SIG-M5 (cell line): ENCODE results near the gene OPCML.
"Not testable (repeated sequence)": the region's sequence is repeated elsewhere in the genome, so short reads cannot be mapped to it uniquely, and the experiment has no call there.

ENCODE experiments used
- DNase-seq: peaks from one replicate; lab custom pipeline; 2025; lab: John Stamatoyannopoulos, UW

Gene OPCML

DNA sequence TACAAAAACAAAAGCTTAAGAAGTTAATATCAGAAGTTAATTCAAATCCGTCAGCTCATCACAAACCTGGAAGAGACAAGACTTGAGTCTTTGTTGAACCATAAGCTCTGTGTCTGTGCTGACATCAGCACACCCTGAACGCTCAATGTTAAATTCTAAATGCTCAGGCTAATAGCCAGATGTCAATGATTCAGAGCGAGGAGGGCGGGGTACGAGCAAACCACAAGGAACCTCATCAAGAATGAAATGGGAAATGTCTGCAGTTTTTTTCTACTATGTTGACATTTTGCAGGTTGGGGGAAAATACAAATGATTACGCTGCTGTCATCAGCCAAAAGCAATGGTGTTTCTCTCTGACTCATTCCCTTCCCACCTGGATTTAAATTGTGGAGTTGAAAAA lies 1104.7 kb downstream of the OPCML start:
- no peak for DNase-seq

DNA sequence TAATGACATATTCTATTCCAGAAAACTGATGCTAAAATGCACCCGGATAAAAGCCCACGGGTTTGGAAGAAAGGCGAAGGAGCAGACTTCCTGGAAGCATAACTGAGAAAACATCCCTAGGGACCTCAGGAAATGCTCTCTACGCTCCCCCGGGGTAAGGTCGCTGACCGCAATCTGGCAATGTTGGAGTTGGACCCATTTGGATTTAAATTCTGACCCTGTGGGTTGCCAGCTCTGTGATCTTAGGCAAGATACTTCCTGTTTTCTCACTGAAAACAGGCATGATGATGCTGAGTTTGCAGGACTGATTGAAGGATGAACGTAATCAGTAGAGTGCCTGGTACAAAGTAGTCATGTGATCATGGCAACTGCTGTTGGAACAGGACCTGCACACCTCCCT lies 1107.9 kb downstream of the OPCML start:
- no peak for DNase-seq

DNA sequence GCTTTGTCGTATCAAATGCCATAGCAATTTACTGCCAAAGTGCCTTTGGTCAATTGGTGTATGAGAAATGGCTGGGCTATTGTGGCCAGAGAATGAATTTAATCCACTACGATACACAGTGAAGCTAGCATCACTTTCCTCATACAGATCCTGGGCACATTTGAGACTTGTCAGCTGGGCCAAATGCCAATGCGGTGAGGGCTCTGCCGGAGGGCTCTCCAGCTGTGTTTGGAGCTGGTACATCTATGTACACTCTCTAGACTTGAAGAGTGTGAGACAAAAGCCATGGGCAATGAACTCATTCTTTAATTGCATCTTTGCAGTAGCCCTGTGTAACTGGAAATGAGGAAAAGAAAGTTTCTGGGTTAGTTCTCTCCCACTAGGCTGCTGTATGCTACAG lies 1109.0 kb downstream of the OPCML start:
- DNase-seq: no peak

DNA sequence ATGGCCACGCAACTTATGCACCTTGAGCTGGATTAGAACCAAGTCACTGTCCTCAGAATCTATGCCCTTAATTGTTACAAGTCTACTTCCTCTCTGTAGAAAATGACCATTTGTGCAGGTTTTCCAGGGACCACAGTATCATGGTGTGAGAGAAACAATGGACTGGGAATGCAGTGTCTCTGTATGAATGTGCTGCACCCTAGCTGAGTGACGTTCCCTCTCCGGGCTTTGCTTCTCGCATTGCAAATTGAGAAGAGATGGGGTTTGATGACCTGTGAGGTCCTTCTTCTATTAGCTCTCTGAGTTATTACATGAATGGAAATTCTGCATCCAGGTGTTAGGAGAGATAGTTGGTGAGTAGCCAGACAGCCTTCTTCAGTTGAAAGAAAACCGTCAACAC lies 1109.6 kb downstream of the OPCML start:
- no peak for DNase-seq

DNA sequence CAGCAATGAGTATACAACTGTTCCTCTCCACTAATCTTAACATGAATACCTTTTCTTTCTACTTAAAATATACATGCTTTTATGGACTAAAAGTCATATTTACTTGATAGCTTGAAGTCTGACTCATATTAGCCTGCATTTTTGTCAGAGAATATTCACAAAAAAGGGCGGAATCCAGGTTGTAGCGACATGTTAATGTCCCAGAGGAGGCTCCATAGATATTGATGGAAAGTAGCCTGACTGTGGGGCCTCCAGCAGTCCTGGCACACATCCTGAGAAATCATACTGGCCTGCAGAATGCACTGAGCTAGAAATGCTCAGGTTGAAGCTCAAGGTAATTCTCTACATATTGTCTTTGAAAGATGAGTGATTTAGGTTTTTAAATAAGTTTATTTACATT lies 1110.7 kb downstream of the OPCML start:
- DNase-seq: no peak

DNA sequence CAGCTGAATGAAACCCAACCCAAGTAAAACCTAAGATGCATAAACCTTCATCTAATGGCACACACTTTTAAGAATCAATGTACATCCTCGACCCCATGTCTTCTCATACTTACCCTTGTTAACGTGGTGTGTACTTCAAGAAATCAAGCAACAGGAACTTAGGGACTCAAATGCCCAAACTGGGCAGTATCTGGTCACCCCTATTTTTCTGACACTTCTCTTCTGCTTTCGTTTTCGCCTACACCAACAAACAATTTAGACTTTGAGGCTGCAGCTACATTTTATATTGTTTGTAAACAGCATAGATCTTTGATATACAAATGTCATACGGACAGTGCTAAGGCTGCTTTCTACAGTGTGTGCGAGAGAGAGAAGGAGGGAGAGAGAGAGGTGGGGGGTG lies 1117.8 kb downstream of the OPCML start:
- DNase-seq: no peak

DNA sequence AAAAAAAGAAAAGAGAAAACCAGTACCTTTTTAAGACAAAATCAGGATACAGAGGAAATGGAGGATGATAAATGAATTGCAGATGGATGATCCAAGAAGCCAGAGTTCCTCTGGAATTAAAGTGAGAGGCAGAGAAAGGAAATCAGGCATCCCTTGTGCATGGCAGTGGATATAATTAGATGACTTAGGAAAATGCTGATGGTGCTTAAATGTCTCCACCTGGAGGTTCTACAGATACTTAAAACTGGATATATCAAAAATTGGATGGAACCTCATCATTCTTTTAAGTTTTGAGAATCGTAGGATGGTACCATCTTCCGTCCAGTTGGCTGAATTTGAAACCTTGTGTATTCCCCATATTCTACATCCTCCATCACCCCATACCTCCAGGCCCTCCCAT lies 1121.9 kb downstream of the OPCML start:
- DNase-seq: no peak

DNA sequence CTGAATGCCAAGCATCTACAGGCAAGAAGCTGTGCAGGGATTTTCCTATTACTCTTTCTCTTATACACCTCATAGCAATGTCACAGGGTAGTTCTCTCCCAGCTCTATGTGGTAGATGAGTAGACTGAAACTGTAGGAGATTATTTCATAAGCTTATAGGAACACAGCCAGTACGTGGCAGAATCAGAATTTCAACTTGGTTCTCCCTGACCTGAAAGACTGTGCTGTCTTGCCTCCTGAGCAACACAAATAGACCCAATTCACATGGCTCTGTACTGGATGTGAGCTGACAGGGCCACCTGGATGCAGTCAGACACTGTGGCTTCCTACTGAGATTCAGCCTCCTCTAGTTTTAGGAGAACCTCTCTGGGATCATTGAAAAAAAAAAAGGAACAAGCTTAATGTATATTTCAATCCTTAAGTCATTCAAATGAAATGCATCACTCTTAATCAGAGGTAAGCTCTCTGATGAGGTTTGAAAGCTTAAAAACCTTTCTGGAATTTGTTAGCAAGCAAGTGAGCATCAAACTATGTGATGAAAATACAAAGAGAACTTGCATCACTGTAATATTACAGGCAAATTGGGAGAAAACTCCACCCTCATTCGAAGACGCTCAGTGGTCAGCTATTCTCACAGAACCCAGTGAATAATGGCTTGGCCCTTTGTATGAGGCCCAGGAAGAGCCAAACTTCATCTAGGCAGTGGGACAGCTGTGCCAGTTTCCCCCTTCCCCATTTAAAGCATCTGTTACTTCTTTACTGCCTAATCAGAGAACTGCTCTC lies 1122.5 kb downstream of the OPCML start:
- no peak for DNase-seq

DNA sequence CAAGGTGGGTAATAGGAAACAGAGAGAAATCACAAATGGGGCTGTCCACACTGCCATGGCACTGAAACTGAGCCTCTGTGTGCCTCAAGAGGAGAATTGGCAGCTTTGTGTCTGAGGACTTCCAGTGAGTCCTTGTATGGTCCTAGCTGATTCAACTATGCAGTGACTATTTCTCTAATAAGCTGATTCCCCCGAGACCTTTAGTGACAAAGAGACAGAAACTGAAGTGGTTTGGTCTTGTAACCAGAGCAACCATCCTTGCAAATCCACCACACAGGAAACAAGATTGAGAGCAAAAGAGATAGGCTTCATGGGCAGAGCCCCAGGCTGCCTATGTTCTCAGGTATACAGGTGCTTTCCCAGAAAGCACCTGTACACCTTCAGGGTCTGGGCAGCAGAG lies 1123.4 kb downstream of the OPCML start:
- DNase-seq: no peak

DNA sequence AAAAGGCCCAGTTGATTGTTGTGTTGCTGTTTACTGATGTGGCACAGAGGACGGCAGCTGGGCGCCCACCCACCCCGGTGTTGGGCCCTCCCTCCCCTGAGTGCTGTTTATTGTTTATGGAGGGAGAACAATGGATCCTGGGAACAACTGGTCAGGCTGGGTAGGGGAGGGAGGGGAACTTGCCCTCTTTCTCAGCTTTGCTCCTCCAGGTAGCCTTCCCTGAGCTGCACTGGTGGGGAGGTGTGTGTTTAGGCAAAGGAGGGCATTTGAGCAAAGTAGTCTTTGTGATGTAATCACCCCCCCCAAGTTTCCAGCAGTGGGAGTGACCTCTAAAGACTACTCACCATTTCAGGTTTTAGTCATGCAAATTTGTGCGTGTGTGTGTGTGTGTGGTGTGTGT lies 1126.6 kb downstream of the OPCML start:
- no peak for DNase-seq

DNA sequence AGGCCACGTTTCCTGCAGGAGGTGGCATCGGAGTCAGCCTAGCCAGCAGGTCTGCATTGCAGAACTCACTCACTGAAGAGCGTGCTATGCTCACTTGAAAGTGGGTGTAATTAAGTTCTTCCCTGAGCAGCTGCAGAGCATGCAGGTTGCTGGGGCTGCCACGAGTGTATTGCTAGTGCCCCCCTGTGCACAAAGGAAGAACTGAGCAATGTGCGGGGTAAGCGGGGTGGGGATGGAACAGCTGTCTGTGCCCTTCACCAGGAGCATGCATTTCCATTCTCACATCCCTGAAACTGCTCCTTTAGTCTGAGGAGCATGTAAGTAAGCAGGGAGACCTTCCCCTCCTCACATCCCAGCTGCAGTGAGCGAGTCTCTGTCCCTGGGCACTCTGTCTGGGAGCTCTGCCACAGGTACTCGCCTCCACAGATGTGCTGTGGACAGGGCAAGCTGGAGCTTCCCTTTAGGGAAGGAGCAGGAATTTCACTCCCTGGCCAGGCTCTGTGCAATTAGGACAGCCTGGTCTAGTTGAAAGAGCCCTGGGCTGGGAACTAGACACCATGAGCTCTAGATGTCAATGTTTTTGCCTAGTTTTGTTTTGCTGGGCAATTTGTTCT lies 1130.1 kb downstream of the OPCML start:
- no peak for DNase-seq

DNA sequence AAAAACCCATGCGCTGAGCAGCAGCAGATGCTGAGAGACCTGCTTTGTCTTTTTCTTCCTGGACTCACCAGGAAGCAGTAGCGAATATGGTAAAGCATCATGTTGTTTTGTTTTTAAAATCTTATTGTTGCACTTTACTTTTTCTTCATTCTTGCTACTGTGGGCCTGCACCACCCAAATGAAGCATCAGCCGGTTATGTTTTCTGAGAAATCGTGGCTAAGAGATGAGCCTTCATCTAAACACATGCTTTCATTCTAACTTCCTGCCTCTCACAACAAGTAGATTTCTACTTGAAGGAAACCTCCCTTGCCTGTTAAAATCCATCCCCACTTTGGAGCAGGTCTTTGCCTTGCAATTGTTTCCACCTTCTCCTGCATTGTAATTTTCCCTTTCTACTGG lies 1136.0 kb downstream of the OPCML start:
- no peak for DNase-seq

DNA sequence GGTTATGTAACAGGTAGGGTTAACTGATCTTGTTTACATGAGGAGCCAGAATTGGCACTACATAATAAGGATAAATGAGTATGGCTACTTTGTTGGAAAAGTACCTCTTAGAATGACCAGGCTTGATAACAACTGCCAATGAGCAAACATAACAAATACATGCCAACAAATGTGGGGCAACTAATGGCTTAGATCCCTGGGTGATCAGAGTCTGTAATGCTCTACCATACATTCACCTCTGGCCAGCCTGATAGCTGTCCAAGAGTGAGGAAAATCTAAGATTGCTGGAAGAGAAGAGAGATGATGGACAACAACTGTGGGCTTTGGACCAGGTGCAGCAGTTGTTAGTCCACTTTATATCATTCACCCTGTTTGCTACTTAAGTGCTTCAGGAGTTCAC lies 1136.9 kb downstream of the OPCML start:
- no peak for DNase-seq

DNA sequence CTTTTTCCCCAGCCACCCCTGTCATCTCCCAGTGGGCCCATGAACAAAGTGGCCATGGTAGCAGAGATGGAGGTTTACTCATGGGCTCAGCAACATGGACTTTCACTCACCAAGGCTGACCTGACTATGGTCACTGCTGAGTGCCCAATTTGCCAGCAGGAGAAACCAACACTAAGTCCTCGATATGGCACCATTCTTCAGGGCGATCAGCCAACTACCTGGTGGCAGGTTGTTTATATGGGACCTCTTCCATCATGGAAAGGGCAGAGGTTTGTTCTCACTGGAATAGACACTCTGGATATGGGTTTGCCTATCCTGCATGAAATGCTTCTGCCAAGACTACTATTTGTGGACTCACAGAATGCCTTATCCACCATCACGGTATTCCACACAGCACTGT lies 1152.8 kb downstream of the OPCML start:
- no peak for DNase-seq

DNA sequence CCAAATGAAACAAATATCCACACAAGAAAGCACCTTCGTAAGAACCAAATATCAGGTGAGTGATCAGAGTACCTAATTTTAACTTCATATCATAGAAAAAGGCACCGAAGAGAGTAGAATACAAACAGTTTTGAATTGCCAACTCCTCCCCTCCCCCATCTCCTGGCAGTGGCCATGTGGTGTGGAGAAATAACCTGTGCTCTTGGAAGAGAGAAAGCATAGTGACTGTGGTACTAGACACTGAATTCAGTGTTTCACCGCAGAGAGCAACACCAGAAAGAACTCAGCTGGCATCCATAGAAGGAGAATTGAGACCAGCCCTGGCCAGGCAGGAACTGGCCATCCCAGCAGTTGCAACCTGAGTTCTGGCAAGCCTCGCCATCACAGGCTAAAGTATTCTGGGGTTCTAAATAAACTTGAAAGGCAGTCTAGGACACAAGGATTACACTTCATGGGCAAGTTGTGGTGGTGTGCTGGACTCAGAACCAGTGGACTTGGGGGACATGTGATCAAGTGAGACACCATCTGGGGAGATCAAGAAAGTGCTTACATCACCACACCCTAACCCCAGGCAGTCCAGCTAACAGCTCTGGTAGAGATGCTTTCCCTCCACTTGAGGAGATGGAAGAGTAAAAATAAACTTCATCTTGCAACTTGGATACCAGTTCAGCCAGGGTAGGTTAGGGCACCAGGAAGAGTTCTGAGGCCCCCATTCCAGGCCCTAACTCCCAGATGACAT lies 1158.7 kb downstream of the OPCML start:
- DNase-seq: no peak

DNA sequence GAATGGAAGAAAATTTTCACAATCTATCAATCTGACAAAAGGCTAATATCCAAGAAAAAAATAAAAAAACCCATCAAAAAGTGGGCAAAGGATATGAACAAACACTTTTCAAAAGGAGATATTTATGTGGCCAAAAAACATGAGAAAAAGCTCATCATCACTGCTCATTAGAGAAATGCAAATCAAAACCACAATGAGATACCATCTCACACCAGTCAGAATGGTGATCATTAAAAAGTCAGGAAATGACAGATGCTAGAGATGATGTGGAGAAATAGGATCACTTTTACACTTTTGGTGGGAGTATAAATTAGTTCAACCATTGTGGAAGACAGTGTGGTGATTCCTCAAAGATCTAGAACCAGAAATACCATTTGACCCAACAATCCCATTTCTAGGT lies 1162.2 kb downstream of the OPCML start:
- not testable (repeated sequence) for DNase-seq

DNA sequence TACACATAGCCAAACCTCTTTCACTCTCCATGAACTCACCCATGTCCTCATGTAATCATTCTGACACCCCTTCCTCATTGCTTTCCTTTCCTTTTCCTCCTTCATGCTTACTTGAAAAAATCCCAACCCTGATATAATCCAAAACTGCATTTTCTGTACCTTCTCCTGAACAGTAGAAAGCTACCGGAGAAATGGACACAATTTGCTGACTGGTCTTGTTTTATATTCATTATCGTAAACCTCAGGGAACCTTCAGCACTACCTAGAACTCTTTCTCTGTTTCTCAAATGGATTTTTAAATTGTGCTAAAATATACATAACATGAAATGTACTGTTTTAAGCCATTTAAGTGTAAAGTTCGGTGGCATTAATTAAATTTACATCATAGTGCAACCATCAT lies 1165.0 kb downstream of the OPCML start:
- DNase-seq: no peak

DNA sequence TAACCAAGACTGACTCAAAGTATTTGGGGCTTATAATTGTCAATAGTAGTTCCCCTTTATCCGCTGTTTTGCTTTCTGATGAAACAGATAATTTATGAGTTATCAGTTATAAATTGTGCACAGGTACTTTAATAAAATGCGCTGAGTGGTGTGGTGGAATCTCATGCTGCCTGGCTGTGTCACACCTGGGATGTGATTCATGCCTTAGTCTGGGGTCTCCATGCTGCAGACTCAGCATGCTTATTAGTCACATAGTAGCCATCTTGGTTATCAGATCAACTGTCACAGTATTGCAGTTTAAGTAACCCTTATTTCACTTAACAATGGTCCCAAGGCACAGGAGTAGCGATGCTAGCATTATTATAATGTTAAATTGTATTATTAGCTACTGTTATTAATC lies 1166.7 kb downstream of the OPCML start:
- DNase-seq: no peak
